ENCODE results near the gene UBE2K. TPM values are rescaled to one million over a fixed set of nuclear protein-coding genes. Genes with fewer than 3 reads are reported as not detected.

Gene UBE2K
- polyA plus RNA-seq, 3 donors: 24.2 to 66.8 (median 50.0) TPM

DNA sequence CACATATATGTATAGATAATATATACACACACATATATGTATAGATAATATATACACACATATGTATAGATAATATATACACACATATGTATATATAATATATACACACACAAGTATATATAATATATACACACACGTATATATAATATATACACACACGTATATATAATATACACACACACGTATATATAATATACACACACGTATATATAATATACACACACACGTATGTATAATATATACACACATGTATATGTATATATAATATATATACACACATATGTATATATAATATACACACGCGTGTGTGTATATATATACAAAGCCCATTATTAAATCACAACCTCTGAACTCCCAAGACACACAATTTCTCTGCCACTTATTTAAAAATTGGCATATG, 8.0 kb upstream of the UBE2K start:
- TF ChIP-seq, protein P1, sequence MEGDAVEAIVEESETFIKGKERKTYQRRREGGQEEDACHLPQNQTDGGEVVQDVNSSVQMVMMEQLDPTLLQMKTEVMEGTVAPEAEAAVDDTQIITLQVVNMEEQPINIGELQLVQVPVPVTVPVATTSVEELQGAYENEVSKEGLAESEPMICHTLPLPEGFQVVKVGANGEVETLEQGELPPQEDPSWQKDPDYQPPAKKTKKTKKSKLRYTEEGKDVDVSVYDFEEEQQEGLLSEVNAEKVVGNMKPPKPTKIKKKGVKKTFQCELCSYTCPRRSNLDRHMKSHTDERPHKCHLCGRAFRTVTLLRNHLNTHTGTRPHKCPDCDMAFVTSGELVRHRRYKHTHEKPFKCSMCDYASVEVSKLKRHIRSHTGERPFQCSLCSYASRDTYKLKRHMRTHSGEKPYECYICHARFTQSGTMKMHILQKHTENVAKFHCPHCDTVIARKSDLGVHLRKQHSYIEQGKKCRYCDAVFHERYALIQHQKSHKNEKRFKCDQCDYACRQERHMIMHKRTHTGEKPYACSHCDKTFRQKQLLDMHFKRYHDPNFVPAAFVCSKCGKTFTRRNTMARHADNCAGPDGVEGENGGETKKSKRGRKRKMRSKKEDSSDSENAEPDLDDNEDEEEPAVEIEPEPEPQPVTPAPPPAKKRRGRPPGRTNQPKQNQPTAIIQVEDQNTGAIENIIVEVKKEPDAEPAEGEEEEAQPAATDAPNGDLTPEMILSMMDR (IDR thresholded peaks at IDR 0.05): no peak
- Histone ChIP-seq H3K9me3 (replicated peaks in 1 of 2; ENCODE audit: control insufficient read depth in 1 of 2, insufficient read depth in 1 of 2, low read length in 2 of 2) (no peaks in the 10 kb centered on the region), H3K4me3 (replicated peaks in 1 of 3; ENCODE audit: low read depth in 2 of 3, low read length in 3 of 3) (no peak overlapping the region), H3K4me1 (ENCODE audit: control insufficient read depth in 1 of 2, insufficient read depth in 2 of 2, low read length in 2 of 2) (peaks cover 3 to 8% of the 10 kb centered on the region in 2 donors), H3K9ac (ENCODE audit: insufficient read depth, low read length, poor library complexity, severe bottlenecking) (no peak overlapping the region), H3K27ac (ENCODE audit: low read depth in 1 of 2, low read length in 2 of 2) (no peak overlapping the region), H4K20me1 (ENCODE audit: insufficient read depth, low read length) (no peaks in the 10 kb centered on the region), H3K79me2 (ENCODE audit: insufficient read depth, low read length) (no peaks in the 10 kb centered on the region), H3K36me3 (replicated peaks in 1 of 2; ENCODE audit: control insufficient read depth in 1 of 2, insufficient read depth in 2 of 2, low read length in 2 of 2) (no peaks in the 10 kb centered on the region), H3K27me3 (ENCODE audit: control insufficient read depth in 2 of 2, insufficient read depth in 2 of 2, low read length in 2 of 2) (no peaks in the 10 kb centered on the region), H2AFZ (ENCODE audit: insufficient read depth, low read depth, low read length, poor library complexity, severe bottlenecking) (no peak overlapping the region), H3K4me2 (replicated peaks; ENCODE audit: extremely low read depth, low read length, poor library complexity, severe bottlenecking) (no peak overlapping the region)
- no peak for DNase-seq
- WGBS (ENCODE audit: insufficient coverage): no CpG with 5 or more reads among the region's 7 CpGs
- intact Hi-C loops (cut with micrococcal nuclease): loop anchor here (10.0 kb wide), 2 partner anchors 235 to 365 kb away; partner anchors contain the start of genes LIAS (in 1 of the 2), N4BP2 (in 1 of the 2) and RPL9 (in 1 of the 2)
- H3K4me3 Mint-ChIP-seq: no peak overlapping the region
- no peaks in the 10 kb centered on the region for H3K9me3 Mint-ChIP-seq
- H3K27ac Mint-ChIP-seq: no peak overlapping the region
- H3K36me3 Mint-ChIP-seq: no peaks in the 10 kb centered on the region
- peaks cover 10% of the 10 kb centered on the region for H3K4me1 Mint-ChIP-seq
- peaks cover 0 to 2% (median 0%) of the 10 kb centered on the region in 3 donors for H3K27me3 Mint-ChIP-seq (ENCODE audit: low read depth in 3 of 3)

DNA sequence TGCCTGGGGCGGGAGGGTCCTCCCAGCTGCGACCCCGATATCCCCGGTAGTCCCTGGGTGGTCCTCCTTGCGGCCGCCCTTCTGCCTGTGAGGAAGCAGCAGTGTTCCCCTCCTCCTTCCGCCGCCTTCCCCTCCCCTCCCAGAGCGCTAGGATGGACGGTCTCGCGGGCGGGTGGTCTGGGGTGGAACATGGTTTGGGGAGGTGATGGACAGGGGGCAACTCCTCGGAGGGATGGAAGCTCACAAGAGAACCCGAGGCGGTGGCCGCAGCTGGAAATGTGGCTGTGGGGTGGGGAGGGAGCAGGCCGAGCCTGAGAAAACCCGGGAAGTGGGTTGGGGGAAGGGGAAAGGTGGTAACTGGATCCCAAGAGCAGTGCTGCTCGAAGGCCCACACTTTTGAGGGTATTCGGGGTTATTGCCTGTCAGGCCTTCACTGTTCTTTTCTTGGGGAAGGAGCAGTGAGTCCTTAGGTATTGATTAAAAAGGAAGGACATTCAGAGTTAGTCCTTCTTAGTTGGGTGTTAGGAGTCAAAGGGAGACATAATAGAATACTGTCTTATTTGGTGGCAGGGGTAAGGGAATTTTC, 581 bp downstream of the UBE2K start:
- H3K9me3 ChIP-seq (replicated peaks in 1 of 2; ENCODE audit: control insufficient read depth in 1 of 2, insufficient read depth in 1 of 2, low read length in 2 of 2): no peaks in the 10 kb centered on the region
- H3K4me1 ChIP-seq (ENCODE audit: control insufficient read depth in 1 of 2, insufficient read depth in 2 of 2, low read length in 2 of 2): peaks cover 21 to 34% of the 10 kb centered on the region in 2 donors
- intact Hi-C loops (cut with micrococcal nuclease): loop anchor here (5.0 to 10.0 kb wide), 4 partner anchors 61 to 356 kb away; partner anchors contain the start of genes PDS5A (in 2 of the 2), LIAS (in 1 of the 2), N4BP2 (in 1 of the 2) and RPL9 (in 1 of the 2)

More for the DNA sequence above, 581 bp downstream of the UBE2K start:
- peaks cover 36% of the 10 kb centered on the region for H4K20me1 ChIP-seq (ENCODE audit: insufficient read depth, low read length)
- peak overlapping the region; percentile 84 to 93 for H3K27ac ChIP-seq (ENCODE audit: low read depth in 1 of 2, low read length in 2 of 2)
- WGBS (ENCODE audit: insufficient coverage): 0% methylated on average over 12 of the region's 21 CpGs
- H3K79me2 ChIP-seq (ENCODE audit: insufficient read depth, low read length): peaks cover 65% of the 10 kb centered on the region
- peak overlapping the region; percentile 97 for H2AFZ ChIP-seq (ENCODE audit: insufficient read depth, low read depth, low read length, poor library complexity, severe bottlenecking)
- TF ChIP-seq, protein P1 (IDR thresholded peaks at IDR 0.05): no peak
- peaks cover 30% of the 10 kb centered on the region for H3K4me1 Mint-ChIP-seq
- H3K9me3 Mint-ChIP-seq: no peaks in the 10 kb centered on the region
- H3K9ac ChIP-seq (ENCODE audit: insufficient read depth, low read length, poor library complexity, severe bottlenecking): peak overlapping the region; percentile 89
- H3K36me3 Mint-ChIP-seq: peaks cover 7 to 15% of the 10 kb centered on the region in 2 donors
- peak overlapping the region; percentile 91 to 98 (median 96) for H3K27ac Mint-ChIP-seq
- peak overlapping the region; percentile 88 for H3K4me2 ChIP-seq (replicated peaks; ENCODE audit: extremely low read depth, low read length, poor library complexity, severe bottlenecking)
- peak in 1 of 3 donors; percentile 33 for DNase-seq
- peaks cover 11 to 17% of the 10 kb centered on the region in 2 donors for H3K36me3 ChIP-seq (replicated peaks in 1 of 2; ENCODE audit: control insufficient read depth in 1 of 2, insufficient read depth in 2 of 2, low read length in 2 of 2)
- H3K27me3 ChIP-seq (ENCODE audit: control insufficient read depth in 2 of 2, insufficient read depth in 2 of 2, low read length in 2 of 2): no peaks in the 10 kb centered on the region
- no peaks in the 10 kb centered on the region for H3K27me3 Mint-ChIP-seq (ENCODE audit: low read depth in 3 of 3)
- H3K4me3 ChIP-seq (replicated peaks in 1 of 3; ENCODE audit: low read depth in 2 of 3, low read length in 3 of 3): peak overlapping the region; percentile 73 to 99 (median 98)
- peak overlapping the region; percentile 96 to 99 for H3K4me3 Mint-ChIP-seq
